Body of pancreas (tissue), 4 donors: ENCODE data around the gene APBA2. TPM values are rescaled to one million over a fixed set of nuclear protein-coding genes. Genes with fewer than 3 reads are reported as not detected.
A peak's percentile ranks its signal among the peaks of the same experiment; 100 is the strongest.

Source experiments
- ATAC-seq: fragments of 150-250 bp; one replicate; pipeline ENCODE4 v1.9.1; 2016
- DNase-seq, 4 donors: peaks; one replicate each; pipeline ENCODE4 v3.0.0-alpha.2; 2019
- H3K27ac ChIP-seq, 4 donors: fragments of 200-600 bp; sonication (generic); 1 replicate in 3 of 4; 2 replicates in 1 of 4; pipeline versions ENCODE4 v1.5.1 to v1.6.1; 2016 to 2019; ENCODE audit warnings: mild to moderate bottlenecking in 1 of 4, mixed read lengths in 1 of 4, moderate library complexity in 1 of 4
- H3K27me3 ChIP-seq, 2 donors: fragments of 200-600 bp; sonication (generic); one replicate each; pipeline ENCODE4 v1.6.0; 2016; ENCODE audit warnings: mild to moderate bottlenecking in 1 of 2
- H3K36me3 ChIP-seq, 2 donors: fragments of 200-600 bp; sonication (generic); replicated peaks in 1 of 2; 2 replicates each; pipeline ENCODE4 v1.5.1; 2016; ENCODE audit warnings: low read depth in 2 of 2; ENCODE audit not compliant: insufficient read depth in 1 of 2
- H3K4me1 ChIP-seq: fragments of 200-600 bp; sonication (generic); one replicate; pipeline ENCODE4 v1.6.0; 2016
- H3K4me3 ChIP-seq, 2 donors: fragments of 200-600 bp; sonication (generic); 1 replicate in 1 of 2; 2 replicates in 1 of 2; pipeline ENCODE4 v1.5.1; 2016 to 2019
- H3K9me3 ChIP-seq, 3 donors: fragments of 200-600 bp; sonication (generic); 1 replicate in 2 of 3; 2 replicates in 1 of 3; pipeline ENCODE4 v1.5.1; 2016
- POLR2A ChIP-seq, 3 donors: fragments of 450-650 bp; IDR thresholded peaks; one replicate each; pipeline ENCODE4 v1.6.1; 2016; ENCODE audit warnings: antibody characterized with exemption in 3 of 3, mild to moderate bottlenecking in 2 of 3
- WGBS, 2 donors: methylation state at CpG; one replicate each; pipeline ENCODE4 v1.1.5; 2017; 5-methylcytosine and 5-hydroxymethylcytosine counted together
- intact Hi-C: fragments of 100-400 bp; cut with DNase I; formaldehyde crosslinking; loops from one replicate; pipeline ENCODE4 v1.15.1; 2023
- total RNA-seq, 2 donors: library from RNA; depleted of rRNA; stranded (reverse); fragments of >200 nt; gene quantifications; one replicate each; pipeline ENCODE4 v1.1.0, GENCODE V29; 2016
- TF ChIP-seq, protein P1 (sequence below), 7 experiments: fragments of 450-650 bp in 4 of 7; fragments of 200-600 bp in 3 of 7; sonication (generic) in 3 of 7; IDR thresholded peaks; one replicate each; pipeline ENCODE4 v1.5.1; 2016 to 2019; ENCODE audit warnings: antibody characterized with exemption in 7 of 7

Gene APBA2
- total RNA-seq, 2 donors from 2014 or later: 13.2 to 29.0 TPM

GRCh38 chr15:29014493-29014892 lies 128.7 kb downstream of the APBA2 start:
- 6 to 24% methylated on average over 1 of the region's 1 CpG for WGBS, 2 donors
- H3K27ac ChIP-seq: no peak overlapping the region
- H3K4me1 ChIP-seq: no peaks in the 10 kb centered on the region
- no peaks in the 10 kb centered on the region for H3K27me3 ChIP-seq
- no peak overlapping the region for H3K4me3 ChIP-seq
- ATAC-seq: no peak
- DNase-seq: no peak
- TF ChIP-seq POLR2A (IDR thresholded peaks at IDR 0.05): no peak
- TF ChIP-seq, protein P1, sequence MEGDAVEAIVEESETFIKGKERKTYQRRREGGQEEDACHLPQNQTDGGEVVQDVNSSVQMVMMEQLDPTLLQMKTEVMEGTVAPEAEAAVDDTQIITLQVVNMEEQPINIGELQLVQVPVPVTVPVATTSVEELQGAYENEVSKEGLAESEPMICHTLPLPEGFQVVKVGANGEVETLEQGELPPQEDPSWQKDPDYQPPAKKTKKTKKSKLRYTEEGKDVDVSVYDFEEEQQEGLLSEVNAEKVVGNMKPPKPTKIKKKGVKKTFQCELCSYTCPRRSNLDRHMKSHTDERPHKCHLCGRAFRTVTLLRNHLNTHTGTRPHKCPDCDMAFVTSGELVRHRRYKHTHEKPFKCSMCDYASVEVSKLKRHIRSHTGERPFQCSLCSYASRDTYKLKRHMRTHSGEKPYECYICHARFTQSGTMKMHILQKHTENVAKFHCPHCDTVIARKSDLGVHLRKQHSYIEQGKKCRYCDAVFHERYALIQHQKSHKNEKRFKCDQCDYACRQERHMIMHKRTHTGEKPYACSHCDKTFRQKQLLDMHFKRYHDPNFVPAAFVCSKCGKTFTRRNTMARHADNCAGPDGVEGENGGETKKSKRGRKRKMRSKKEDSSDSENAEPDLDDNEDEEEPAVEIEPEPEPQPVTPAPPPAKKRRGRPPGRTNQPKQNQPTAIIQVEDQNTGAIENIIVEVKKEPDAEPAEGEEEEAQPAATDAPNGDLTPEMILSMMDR (IDR thresholded peaks at IDR 0.05): no peak
- no peaks in the 10 kb centered on the region for H3K36me3 ChIP-seq
- H3K9me3 ChIP-seq: no peaks in the 10 kb centered on the region
- intact Hi-C loops: no loop called here

- no peak overlapping the region for H3K27ac ChIP-seq
Observed at GRCh38 chr15:29016518-29016917, 130.7 kb downstream of the APBA2 start.

DNA sequence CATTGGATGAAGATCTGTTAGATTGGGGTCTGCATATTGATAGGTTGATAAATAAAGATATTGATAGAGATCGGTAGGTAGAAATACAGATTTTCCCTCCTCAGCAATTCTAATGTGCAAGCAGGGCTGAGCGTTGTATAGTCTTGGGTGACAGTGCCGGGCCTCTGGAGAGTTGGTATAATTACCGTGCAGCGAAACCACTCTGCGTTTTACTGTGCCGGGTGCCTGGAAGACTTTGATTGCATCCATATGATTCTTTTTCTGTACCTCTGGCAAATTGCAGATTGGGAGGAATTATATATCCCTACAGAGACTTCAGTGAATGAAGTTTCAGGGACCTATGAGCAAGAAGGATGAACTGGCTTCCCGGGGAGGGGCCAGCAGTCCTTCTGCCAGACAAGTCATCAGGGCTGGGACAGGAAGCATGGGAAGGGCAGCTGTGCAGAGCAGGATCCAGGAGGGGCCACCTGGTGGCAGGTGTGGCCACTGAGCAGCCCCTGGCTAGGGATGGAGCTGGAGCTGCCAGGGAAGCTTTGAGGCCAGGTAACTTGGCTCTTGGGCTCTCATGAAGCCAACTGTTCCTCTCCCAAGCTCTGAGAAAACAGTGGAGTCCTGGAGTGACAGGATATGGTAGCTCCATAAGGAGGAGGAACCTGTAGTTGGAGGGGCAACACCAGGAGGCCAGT lies 132.5 kb downstream of the APBA2 start:
- intact Hi-C loops: no loop called here
- no peak for TF ChIP-seq POLR2A (IDR thresholded peaks at IDR 0.05)
- TF ChIP-seq, protein P1 (IDR thresholded peaks at IDR 0.05): peak in 2 of 7 experiments; percentile 11 to 14
- H3K27ac ChIP-seq: no peak overlapping the region
- no peaks in the 10 kb centered on the region for H3K27me3 ChIP-seq
- H3K4me1 ChIP-seq: no peaks in the 10 kb centered on the region
- H3K9me3 ChIP-seq: no peaks in the 10 kb centered on the region
- DNase-seq: peak in 1 of 4 donors; percentile 20
- no peak for ATAC-seq
- no peak overlapping the region for H3K4me3 ChIP-seq
- WGBS, 2 donors: 90 to 93% methylated on average over 8 of the region's 8 CpGs
- no peaks in the 10 kb centered on the region for H3K36me3 ChIP-seq

More at GRCh38 chr15:29016518-29016917, 130.7 kb downstream of the APBA2 start:
- Histone ChIP-seq H3K9me3 (no peaks in the 10 kb centered on the region), H3K27me3 (no peaks in the 10 kb centered on the region), H3K4me1 (no peaks in the 10 kb centered on the region), H3K36me3 (no peaks in the 10 kb centered on the region), H3K4me3 (no peak overlapping the region)
- ATAC-seq (no peak), DNase-seq (no peak)
- intact Hi-C loops: no loop called here
- TF ChIP-seq POLR2A (IDR thresholded peaks at IDR 0.05): no peak
- TF ChIP-seq, protein P1 (IDR thresholded peaks at IDR 0.05): no peak
- WGBS, 2 donors: 77 to 95% methylated on average over 3 of the region's 3 CpGs

DNA sequence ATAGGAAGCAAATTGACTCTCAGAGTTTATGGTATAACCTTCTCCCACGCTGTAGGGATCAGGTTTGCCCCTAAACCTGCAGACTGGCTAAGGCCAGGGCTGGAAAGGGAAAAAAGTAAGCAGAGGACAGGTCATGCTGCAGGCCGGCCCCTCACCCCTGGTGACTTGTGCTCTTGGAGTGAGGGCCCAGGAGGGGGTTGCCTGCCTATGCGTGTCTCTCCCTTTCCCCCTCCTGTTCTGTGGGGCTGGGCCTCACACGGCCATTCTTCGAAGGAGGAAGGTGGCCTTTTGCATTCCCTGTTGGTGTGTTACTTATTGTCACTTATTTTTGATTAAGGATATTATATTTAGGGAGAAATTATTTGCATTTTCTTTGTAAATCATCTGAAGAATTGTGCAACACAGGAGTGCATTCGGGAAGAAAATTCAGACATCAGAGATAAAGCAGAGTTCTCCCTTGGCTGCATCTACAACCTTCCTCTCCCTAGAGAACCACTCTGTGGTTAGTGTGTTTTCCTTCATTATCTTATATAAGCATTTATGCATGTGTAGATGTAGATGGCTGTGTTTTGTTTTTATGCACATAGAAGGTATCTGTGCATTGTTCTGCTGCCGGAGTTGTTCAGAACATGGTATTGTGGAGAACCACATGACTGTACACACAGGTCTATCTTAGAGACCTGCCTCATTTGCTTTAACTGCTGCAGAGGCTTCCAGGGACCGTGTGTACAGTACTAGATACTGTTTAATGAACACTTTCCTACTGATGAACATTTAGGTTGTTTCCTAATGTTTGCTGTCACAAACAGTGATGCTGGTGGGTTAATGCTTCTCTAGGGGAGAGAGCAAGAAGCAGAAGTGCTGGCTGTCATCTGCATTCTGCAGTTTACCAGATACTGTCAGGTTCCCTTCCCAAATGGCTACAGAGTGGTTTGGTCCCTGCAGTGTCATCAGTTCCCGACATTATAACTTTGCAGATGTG lies 133.5 kb downstream of the APBA2 start:
- WGBS, 2 donors: 75 to 77% methylated on average over 9 of the region's 9 CpGs
- Histone ChIP-seq H3K4me3 (no peak overlapping the region), H3K4me1 (no peaks in the 10 kb centered on the region), H3K36me3 (no peaks in the 10 kb centered on the region), H3K27me3 (no peaks in the 10 kb centered on the region), H3K27ac (no peak overlapping the region), H3K9me3 (no peaks in the 10 kb centered on the region)
- TF ChIP-seq, protein P1 (IDR thresholded peaks at IDR 0.05): no peak
- TF ChIP-seq POLR2A (IDR thresholded peaks at IDR 0.05): no peak
- DNase-seq (no peak), ATAC-seq (no peak)
- intact Hi-C loops: no loop called here
